ENCODE data around the gene P2RX7.
"Not testable (repeated sequence)": the region's sequence is repeated elsewhere in the genome, so short reads cannot be mapped to it uniquely, and the experiment has no call there.

- TF ChIP-seq PATZ1 (CRISPR knock-in tag; IDR thresholded peaks at IDR 0.05; ENCODE audit: borderline replicate concordance); CSRNP3 (CRISPR knock-in tag; IDR thresholded peaks at IDR 0.05); ISL1 (CRISPR knock-in tag; IDR thresholded peaks at IDR 0.05); ARNTL (CRISPR knock-in tag; IDR thresholded peaks at IDR 0.05; ENCODE audit: borderline replicate concordance, low read depth); TSHZ2 (CRISPR knock-in tag; IDR thresholded peaks at IDR 0.05); SNAI2 (CRISPR knock-in tag; IDR thresholded peaks at IDR 0.05); ZFP30 (CRISPR knock-in tag; IDR thresholded peaks at IDR 0.05); ZFP3 (CRISPR knock-in tag; IDR thresholded peaks at IDR 0.05); OSR1 (CRISPR knock-in tag; IDR thresholded peaks at IDR 0.05); CREB5 (CRISPR knock-in tag; IDR thresholded peaks at IDR 0.05; ENCODE audit: low read depth); ESRRG (CRISPR knock-in tag; IDR thresholded peaks at IDR 0.05); ZC3H10 (CRISPR knock-in tag; IDR thresholded peaks at IDR 0.05); BACH2 (CRISPR knock-in tag; IDR thresholded peaks at IDR 0.05; ENCODE audit: borderline replicate concordance): not testable (repeated sequence)
Observed at GRCh38 chr12:121158728-121159351, 26.2 kb downstream of the P2RX7 start.

All from SK-N-SH treated with all-trans-retinoic acid at 6 μM for 48 hours (cell line).